ENCODE results near the gene FNTB. TPM values are rescaled to one million over a fixed set of nuclear protein-coding genes. Genes with fewer than 3 reads are reported as not detected.

Gene FNTB
- total and polyA plus RNA-seq, 2 of the 13 experiments (the other 11 are each of a cell fraction or from before 2014, with no cell fraction given) = 23.6 to 28.5 TPM

GRCh38 chr14:64944041-64944440 is 42.7 kb upstream of the FNTB start:
- in situ Hi-C loops (cut with HindIII; ENCODE audit: extremely low pct_ligation_motif_present, low pct_unique_long_range_greater_than_20kb) = no loop called here
- WGBS (ENCODE audit: low lambda C conversion rate) = 100% methylated on average over 2 of the region's 2 CpGs
- TF ChIP-seq ZEB1 (IDR thresholded peaks at IDR 0.05; ENCODE audit: insufficient replicate concordance, low read depth) = no peak
- TF ChIP-seq SMAD3 (CRISPR knock-in tag; IDR thresholded peaks at IDR 0.05) = no peak
- TF ChIP-seq RELA (CRISPR knock-in tag; IDR thresholded peaks at IDR 0.05) = no peak
- no peak for TF ChIP-seq ZMAT3 (CRISPR knock-in tag; conservative IDR thresholded peaks at IDR 0.05)
- TF ChIP-seq SRSF9 (IDR thresholded peaks at IDR 0.05; ENCODE audit: borderline replicate concordance, insufficient read depth, low read depth, low read length, poor library complexity, severe bottlenecking) = no peak
- TF ChIP-seq ZC3H4 (CRISPR knock-in tag; IDR thresholded peaks at IDR 0.05; ENCODE audit: borderline replicate concordance) = no peak
- no peak for TF ChIP-seq NFAT5 (CRISPR knock-in tag; IDR thresholded peaks at IDR 0.05)
- no peak for TF ChIP-seq CENPT (CRISPR knock-in tag; IDR thresholded peaks at IDR 0.05; ENCODE audit: low read depth)
- TF ChIP-seq MIER3 (CRISPR knock-in tag; IDR thresholded peaks at IDR 0.05; ENCODE audit: borderline replicate concordance) = no peak
- TF ChIP-seq ZNF564 (CRISPR knock-in tag; IDR thresholded peaks at IDR 0.05) = no peak
- no peak for TF ChIP-seq ELF4 (CRISPR knock-in tag; IDR thresholded peaks at IDR 0.05; ENCODE audit: borderline replicate concordance)
- no peak for TF ChIP-seq MYNN (CRISPR knock-in tag; IDR thresholded peaks at IDR 0.05; ENCODE audit: low read depth)
- no peak for TF ChIP-seq HES4 (CRISPR knock-in tag; IDR thresholded peaks at IDR 0.05; ENCODE audit: borderline replicate concordance)
- no peak for TF ChIP-seq SALL1 (CRISPR knock-in tag; IDR thresholded peaks at IDR 0.05)
- no peak for TF ChIP-seq ZNF382 (CRISPR knock-in tag; IDR thresholded peaks at IDR 0.05; ENCODE audit: borderline replicate concordance)

More at GRCh38 chr14:64944041-64944440, 42.7 kb upstream of the FNTB start:
- peaks cover 99% of the 10 kb centered on the region for H3K4me1 ChIP-seq (ENCODE audit: insufficient read depth, low read length)
- no peaks in the 10 kb centered on the region for H4K20me1 ChIP-seq (ENCODE audit: insufficient read depth, low read length)
- ATAC-seq (no peak), FAIRE-seq (no peak), DNase-seq (ENCODE audit: low spot score) (no peak)
- ChIA-PET POLR2A (interaction anchor here (0.8 to 6.0 kb wide), 3 partner anchors 29 to 43 kb away, joined by 3 to 54 read pairs (median 5); partner anchors contain the start of gene FNTB), CTCF (ENCODE audit: low intra/inter-chr PET ratio, low total read pairs) (no interaction called here)
- BruUV-seq (replicated peaks) = no TSS peak
- H3K27ac ChIP-seq (ENCODE audit: extremely low read length, insufficient read depth, low read length) = no peak overlapping the region
- no peak overlapping the region for H3K9ac ChIP-seq (ENCODE audit: insufficient read depth, low read depth, low read length)
- H3K4me2 ChIP-seq (ENCODE audit: low read depth, low read length) = no peak overlapping the region
- intact Hi-C loops (cut with micrococcal nuclease; ENCODE audit: unreplicated experiment) = no loop called here
- H3K9me3 ChIP-seq (ENCODE audit: low read length) = no peaks in the 10 kb centered on the region
- H3K4me3 ChIP-seq (replicated peaks in 1 of 3; ENCODE audit: insufficient read depth in 1 of 3, low read depth in 2 of 3, low read length in 3 of 3) = no peak overlapping the region
- H3K36me3 ChIP-seq (replicated peaks in 1 of 2; ENCODE audit: control insufficient read depth in 1 of 2, insufficient read depth in 2 of 2, low read length in 2 of 2) = peaks cover 0 to 2% of the 10 kb centered on the region in 2 experiments; a peak in 2 of 5 replicates
- H2AFZ ChIP-seq (ENCODE audit: low read length) = no peak overlapping the region
- H3K79me2 ChIP-seq (ENCODE audit: insufficient read depth, low read length) = peaks cover 28% of the 10 kb centered on the region
- no peaks in the 10 kb centered on the region; a peak in 1 of 5 replicates for H3K27me3 ChIP-seq (ENCODE audit: control insufficient read depth in 1 of 2, insufficient read depth in 2 of 2, low read length in 2 of 2)
